HuH-7 (cell line): ENCODE measurements around the gene ANKRD37.

Source experiments
- DNase-seq: peaks from one replicate; pipeline ENCODE4 v3.0.0; 2011; ENCODE audit warnings: low spot score

Gene ANKRD37

GRCh38 chr4:185421366-185422124 lies 24.9 kb downstream of the ANKRD37 start:
- DNase-seq, result no peak

GRCh38 chr4:185424905-185425646 lies 28.4 kb downstream of the ANKRD37 start:
- DNase-seq, result no peak

- peak; percentile 49 for DNase-seq
Measured at GRCh38 chr4:185425647-185426352, 29.2 kb downstream of the ANKRD37 start, which contains the start of gene UFSP2. Gene UFSP2 (minus strand): TSS chr4:185425964. CDS start chr4:185425868, 96 bp downstream.

GRCh38 chr4:185426960-185427688 lies 30.5 kb downstream of the ANKRD37 start:
- DNase-seq, result no peak

GRCh38 chr4:185429660-185430059 lies 33.0 kb downstream of the ANKRD37 start:
- DNase-seq, result no peak

GRCh38 chr4:185435466-185435865 lies 38.8 kb downstream of the ANKRD37 start:
- no peak for DNase-seq

GRCh38 chr4:185437809-185438208 lies 41.2 kb downstream of the ANKRD37 start:
- no peak for DNase-seq

- DNase-seq, result no peak
Measured at GRCh38 chr4:185441479-185441878, 44.8 kb downstream of the ANKRD37 start.

GRCh38 chr4:185445209-185445608 lies 48.6 kb downstream of the ANKRD37 start:
- no peak for DNase-seq
